C4-2B (cell line): ENCODE data around the gene ELN.

ENCODE experiments used
- ZFX ChIP-seq: fragments of 450-650 bp; IDR thresholded peaks from 2 replicates; pipeline ENCODE4 v1.6.1; 2017
- TF ChIP-seq, protein P1 (sequence below): fragments of 450-650 bp; conservative IDR thresholded peaks from 2 replicates; pipeline ENCODE4 v1.5.1; 2017; ENCODE audit warnings: mild to moderate bottlenecking

DNA sequence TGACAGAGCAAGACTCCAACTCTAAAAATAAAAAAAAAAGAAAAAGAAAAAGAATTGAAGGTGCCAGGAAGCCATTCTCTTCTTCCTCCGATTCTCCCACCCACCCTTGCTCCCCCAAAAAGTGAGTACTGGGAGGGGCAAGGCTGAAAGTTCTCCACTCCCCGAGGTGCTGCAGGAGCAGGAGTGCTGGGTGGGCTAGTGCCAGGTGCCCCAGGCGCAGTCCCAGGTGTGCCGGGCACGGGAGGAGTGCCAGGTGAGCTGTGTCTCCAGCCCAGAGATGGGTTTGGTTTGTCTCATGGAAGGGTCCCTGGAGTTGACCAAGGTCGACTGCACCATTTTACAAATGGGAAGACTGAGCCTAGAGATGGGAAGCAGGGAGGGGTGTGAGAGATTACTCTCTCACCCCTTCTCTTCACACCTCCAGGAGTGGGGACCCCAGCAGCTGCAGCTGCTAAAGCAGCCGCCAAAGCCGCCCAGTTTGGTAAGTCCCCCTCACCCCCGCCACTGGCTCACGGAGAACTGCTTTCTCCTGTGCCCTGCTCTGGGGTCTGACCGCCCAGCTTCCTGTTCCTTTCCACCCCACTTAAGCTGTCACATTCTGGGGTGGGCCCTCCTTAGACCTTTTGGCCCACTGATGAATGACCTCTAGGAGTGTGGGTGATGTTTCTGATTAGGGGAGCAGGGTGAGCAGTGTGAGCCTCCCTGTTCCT lies 29.4 kb downstream of the ELN start:
- TF ChIP-seq, protein P1, sequence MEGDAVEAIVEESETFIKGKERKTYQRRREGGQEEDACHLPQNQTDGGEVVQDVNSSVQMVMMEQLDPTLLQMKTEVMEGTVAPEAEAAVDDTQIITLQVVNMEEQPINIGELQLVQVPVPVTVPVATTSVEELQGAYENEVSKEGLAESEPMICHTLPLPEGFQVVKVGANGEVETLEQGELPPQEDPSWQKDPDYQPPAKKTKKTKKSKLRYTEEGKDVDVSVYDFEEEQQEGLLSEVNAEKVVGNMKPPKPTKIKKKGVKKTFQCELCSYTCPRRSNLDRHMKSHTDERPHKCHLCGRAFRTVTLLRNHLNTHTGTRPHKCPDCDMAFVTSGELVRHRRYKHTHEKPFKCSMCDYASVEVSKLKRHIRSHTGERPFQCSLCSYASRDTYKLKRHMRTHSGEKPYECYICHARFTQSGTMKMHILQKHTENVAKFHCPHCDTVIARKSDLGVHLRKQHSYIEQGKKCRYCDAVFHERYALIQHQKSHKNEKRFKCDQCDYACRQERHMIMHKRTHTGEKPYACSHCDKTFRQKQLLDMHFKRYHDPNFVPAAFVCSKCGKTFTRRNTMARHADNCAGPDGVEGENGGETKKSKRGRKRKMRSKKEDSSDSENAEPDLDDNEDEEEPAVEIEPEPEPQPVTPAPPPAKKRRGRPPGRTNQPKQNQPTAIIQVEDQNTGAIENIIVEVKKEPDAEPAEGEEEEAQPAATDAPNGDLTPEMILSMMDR: no peak
- TF ChIP-seq ZFX: no peak
